GM21576 (cell line): ENCODE measurements around the gene PRKCE.

Experiments used
- ATAC-seq: cut with Tn5 transposase; IDR thresholded peaks from one replicate; pipeline ENCODE4 v1.9.1; 2021; ENCODE audit warnings: mild to moderate bottlenecking, moderate library complexity; ENCODE audit not compliant: unreplicated experiment

PRKCE gene

GRCh38 chr2:46087492-46087891, 436.0 kb downstream of the PRKCE start:
- ATAC-seq, result no peak

- no peak for ATAC-seq
Measured at GRCh38 chr2:46091004-46091403, 439.5 kb downstream of the PRKCE start.

- ATAC-seq, result no peak
Measured at GRCh38 chr2:46091961-46092667, 440.6 kb downstream of the PRKCE start.

DNA sequence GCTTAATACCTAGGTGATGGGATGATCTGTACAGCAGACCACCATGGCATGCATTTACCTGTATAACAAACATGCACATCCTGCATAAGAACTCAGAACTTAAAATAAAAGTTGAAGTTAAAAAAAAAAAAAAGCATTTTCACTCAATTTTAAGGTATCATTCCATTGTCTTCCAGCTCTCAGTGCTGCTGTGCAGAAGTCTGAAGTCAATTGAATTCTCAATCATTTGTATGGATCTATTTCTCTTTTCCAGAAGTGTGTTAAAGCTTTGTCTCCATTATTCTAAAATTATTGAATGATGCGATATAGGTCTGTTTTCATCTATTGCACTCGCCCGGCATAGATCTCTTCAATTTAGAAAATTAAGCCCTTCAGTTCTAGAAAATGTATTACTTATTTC, 443.2 kb downstream of the PRKCE start:
- ATAC-seq, result no peak

DNA sequence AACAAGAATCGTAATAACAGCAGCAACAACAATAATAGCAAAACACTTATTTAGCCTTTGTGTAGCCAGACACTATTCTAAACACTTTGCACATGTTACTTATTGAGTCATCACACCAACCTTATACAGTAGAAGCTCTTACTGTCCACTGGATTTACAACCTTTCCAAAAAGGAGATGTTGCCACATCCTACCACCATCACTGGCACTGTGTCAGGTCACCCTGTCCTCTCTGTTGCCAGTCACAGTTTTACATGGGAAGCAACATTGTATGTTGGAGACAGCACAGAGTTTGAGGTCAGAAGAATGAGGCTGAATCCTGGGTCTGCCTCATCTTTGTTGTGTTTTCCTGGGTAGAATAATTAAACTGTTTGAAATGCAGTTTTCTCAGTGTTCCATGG, 444.4 kb downstream of the PRKCE start:
- ATAC-seq, result no peak

- ATAC-seq, result no peak
Measured at GRCh38 chr2:46096260-46096659, 444.8 kb downstream of the PRKCE start.

- no peak for ATAC-seq
Measured at GRCh38 chr2:46097714-46098480, 446.4 kb downstream of the PRKCE start.

DNA sequence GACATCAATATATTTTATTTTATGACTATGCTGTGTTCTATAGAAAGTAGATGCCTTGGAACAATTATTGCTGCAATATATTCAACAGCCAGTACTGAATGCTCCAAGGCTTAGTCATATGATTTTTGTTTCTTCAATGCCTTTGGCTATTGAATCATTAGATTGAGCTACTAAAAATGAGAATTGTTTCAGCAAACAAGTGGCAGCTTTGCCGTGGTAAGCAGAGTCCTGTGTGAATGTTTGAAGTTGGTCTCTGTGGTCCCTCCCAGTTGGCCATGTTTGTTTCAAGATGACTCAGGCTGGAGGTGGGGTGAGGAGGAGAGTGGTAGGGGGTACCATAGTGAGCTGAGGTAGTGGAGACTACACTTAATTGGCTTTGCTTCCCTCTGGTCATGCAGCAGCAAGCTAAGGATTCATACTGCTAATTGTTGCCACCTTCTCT, 447.2 kb downstream of the PRKCE start:
- no peak for ATAC-seq

- ATAC-seq, result no peak
Measured at GRCh38 chr2:46101557-46102220, 450.2 kb downstream of the PRKCE start.

DNA sequence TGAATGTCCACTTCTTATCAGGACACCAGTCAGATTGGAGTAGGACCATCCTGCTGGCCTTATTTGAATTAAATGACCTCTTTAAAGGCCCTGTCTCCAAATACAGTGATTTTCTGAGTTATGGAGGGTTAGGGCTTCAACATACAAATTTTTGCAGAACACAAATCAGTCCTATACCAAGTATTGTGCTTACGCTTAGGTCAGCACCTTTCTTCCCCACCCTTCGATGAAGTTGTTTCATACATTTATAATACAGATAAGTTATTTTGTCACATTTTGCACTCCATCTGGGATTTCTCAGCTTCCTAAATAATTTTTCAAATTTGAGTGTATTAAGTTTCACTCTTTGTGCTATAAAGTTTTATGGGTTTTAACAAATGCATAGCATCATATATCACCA, 455.2 kb downstream of the PRKCE start:
- no peak for ATAC-seq

DNA sequence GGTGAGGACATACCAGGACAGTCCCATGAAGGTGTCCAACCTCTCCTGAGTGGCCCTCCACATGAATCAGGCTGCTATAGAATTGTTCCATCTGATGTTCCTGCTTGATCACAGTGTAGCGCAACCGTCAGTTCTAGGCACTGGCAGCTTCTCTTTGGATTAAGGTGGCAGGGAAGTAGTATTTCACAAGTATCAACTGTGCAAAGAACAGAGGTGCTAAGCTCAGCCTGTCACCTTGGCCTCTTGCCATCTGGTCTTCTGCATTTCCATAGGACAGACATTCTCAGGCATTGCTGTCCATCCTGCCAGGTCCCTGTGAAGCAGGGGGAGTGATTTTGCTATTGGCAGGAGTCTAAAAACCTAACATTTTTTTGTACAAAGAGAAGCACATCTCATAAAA, 463.5 kb downstream of the PRKCE start:
- ATAC-seq, result no peak

DNA sequence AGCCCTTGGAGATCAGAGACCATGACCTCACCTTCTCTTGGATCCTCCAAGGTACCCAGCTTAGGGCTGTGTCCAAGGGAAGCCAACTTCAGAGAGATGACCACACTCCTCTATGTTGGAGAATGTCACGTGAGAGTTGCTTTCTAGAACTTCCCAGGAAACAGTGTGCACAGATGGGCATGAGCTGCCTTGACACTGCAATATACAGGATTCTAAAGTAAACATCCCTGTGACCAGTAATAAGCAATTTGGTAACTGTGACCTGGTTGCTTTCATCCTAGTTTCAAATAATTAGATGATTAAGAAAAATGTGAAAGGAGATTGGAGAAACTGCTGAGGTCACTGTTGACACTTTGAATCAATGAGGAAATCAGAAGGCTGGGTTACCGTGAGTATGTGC, 464.7 kb downstream of the PRKCE start:
- no peak for ATAC-seq

DNA sequence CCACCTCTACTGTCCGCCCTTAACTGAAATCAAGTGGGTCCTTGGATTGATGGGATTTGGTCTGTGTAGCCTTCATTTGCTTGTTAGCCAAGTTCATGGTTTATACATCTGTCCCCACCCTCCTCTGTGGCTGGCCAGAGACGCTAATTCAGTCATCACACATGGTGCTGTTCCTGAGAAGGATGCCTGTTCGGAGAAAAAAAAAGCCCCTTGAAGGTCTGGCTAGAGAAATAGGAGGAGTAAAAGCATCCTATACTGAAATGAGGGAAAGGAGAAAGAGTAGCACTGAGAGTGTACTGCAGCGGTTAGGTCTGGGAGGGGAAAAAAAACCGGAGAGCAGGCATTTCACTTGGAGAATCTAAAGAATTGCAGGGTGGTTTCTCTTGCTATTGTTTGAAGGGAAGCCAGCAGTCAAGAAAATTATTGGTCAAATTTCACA, 465.1 kb downstream of the PRKCE start:
- no peak for ATAC-seq

DNA sequence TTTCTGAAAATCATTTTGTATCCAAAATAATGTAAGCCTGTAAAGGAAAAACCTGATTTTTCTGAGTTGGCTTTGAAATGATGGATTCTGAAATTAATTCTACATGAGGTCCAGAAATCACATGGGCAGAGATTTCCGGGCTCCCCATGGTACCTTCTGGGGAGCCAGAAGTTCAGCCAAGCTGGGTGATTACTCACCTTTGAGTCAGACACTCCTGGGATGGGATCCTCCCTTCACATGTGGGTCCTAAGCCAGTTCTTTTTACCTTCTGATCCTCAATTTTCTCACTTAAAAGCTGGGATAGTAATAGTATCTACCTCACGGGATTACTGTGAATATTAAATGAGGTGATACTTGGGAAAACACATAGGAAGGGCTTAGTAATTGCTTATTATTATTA, 465.9 kb downstream of the PRKCE start:
- ATAC-seq, result no peak

DNA sequence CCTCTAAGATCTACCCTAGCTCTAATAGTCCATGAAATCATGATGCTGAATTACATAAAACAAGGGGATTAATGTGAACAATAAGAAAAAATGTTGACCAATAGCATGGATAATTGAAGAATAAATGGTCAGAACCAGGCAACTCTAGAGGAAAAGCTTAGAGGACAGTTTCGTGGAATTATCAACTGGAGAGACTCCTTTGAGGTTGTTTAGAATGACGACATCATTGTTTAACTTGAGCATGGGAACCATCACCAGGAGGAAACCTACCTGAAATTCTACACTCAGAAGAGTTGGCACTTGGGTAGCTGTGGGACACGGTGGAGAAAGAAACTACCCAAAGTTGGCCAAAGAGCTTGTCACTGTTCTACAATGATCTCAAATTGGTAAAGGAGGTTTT, 466.5 kb downstream of the PRKCE start:
- ATAC-seq, result no peak

DNA sequence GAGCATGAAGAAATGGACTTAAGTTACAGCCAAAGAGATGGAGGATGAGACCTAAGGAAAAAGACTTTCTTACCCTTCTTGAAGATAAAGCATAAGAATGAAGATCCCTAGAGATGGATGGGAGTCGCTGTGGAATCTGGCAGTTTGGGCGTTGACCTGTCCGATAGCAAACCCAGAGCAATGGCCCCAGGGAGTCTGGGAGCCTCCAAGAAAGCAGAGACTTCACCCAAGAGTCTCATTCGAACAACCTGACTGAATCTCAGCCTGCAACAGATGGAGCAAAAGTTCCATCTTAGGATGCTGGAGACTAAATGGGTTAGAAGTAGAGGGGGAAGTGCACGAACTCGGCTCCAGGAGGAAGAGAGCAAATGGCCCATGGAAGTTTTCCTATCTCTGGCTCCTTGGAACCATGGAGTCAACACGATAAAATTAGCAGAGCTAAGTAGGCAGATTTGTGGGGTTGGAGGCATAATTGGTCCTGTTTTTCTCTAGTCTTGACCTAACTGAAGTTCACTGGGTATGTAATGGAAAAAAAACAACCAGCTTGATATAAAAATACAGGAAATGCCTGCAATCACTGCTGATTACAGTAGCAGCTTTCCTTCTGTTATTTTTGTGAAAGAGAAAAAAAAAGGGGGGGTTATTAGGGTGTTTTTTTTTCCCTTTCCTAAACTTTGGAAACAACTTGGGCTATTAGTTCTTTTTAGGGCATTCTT, 467.3 kb downstream of the PRKCE start:
- ATAC-seq, result no peak

DNA sequence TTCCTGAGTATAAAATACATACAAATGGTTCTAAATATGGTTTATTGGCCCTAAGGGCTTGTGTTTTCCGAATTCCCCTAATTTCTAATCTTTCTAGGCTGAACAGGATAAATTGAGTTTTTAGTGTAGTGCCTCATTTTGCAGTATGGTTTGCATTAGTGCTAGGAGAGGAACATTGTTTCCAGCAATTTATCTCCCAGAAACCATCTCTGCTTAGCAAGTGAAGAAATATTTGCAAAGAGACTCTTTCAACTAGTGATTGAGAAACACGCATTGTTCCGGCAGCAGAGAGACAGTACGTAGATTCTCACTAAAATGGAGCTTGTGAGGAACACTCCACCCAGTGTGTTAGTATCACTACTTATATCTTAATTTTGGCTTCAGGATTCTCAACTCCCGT, 468.0 kb downstream of the PRKCE start:
- ATAC-seq, result no peak

GRCh38 chr2:46120792-46121555, 469.5 kb downstream of the PRKCE start:
- ATAC-seq, result no peak

DNA sequence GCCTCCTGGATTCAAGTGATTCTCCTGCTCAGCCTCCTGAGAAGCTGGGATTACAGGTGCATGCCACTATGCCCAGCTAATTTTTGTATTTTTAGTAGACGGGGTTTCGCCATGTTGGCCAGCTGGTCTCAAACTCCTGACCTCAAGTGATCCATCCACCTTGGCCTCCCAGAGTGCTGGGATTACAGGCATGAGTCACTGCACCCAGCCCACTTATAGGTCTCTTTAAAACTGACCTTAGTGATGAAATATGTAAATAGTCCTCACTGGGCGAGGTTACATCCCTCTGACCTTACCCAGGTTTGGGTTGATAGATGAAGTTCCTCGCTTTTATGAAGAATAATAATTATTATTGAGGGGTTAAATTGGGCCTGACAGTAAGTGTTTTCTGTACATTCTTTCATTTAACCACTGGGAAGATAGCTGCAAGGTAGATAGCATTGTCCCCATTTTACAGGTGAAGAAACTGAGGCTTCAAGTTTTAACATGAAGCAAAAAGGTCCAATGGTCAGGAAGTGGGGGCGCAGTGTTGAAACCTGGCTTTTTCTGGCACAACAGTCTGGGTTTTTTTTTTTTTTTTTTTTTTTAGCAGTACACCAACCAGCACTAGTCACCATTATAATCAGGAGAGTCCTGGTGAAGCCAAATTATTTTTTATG, 471.0 kb downstream of the PRKCE start:
- no peak for ATAC-seq

DNA sequence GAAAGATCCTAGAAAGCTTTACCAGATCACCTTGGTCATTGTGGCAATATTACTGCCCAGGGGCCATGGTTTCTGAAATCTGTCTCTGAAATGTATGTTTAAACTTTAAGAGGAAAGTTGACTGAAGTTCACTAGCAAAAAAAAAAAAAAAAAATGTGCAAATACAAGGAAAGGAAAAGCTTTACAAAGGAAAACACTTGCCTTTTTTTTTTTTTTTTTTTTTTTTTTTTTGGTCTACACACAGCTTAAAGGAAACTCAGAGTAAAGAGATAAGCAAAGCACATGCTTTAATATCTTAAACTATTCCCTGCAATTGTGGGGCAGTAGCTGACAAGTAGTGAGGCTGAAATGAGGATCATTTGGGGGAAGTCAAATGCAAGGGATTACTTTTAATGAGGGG, 471.5 kb downstream of the PRKCE start:
- ATAC-seq, result no peak
